Peyer's patch (tissue), 4 donors: ENCODE data around the gene FAM118A. TPM values are rescaled to one million over a fixed set of nuclear protein-coding genes. Genes with fewer than 3 reads are reported as not detected.
A peak's percentile ranks its signal among the peaks of the same experiment; 100 is the strongest.
"Not testable (repeated sequence)": the region's sequence is repeated elsewhere in the genome, so short reads cannot be mapped to it uniquely, and the experiment has no call there.

Source experiments
- DNase-seq, 3 donors: peaks; one replicate each; pipeline ENCODE4 v3.0.0-alpha.2; 2017 to 2019
- H3K27ac ChIP-seq, 4 donors: fragments of 200-600 bp; sonication (generic); one replicate each; pipeline ENCODE4 v1.5.1; 2016 to 2019
- H3K27me3 ChIP-seq, 2 donors: fragments of 200-600 bp; sonication (generic); one replicate each; pipeline ENCODE4 v1.5.1; 2019
- H3K36me3 ChIP-seq, 3 donors: fragments of 200-600 bp; sonication (generic); one replicate each; pipeline ENCODE4 v1.5.1; 2016 to 2019
- H3K4me1 ChIP-seq, 4 donors: fragments of 200-600 bp; sonication (generic); one replicate each; pipeline ENCODE4 v1.5.1; 2016 to 2019
- H3K4me3 ChIP-seq, 4 donors: fragments of 200-600 bp; sonication (generic); 1 replicate in 3 of 4; 2 replicates in 1 of 4; pipeline ENCODE4 v1.5.1; 2016 to 2019; ENCODE audit warnings: mild to moderate bottlenecking in 1 of 4
- H3K9me3 ChIP-seq, 4 donors: fragments of 200-600 bp; sonication (generic); one replicate each; pipeline ENCODE4 v1.5.1; 2016 to 2019; ENCODE audit warnings: mild to moderate bottlenecking in 1 of 4
- POLR2A ChIP-seq, 2 donors: fragments of 450-650 bp; IDR thresholded peaks; one replicate each; pipeline ENCODE4 v1.5.1; 2017; ENCODE audit warnings: antibody characterized with exemption in 2 of 2, mild to moderate bottlenecking in 2 of 2, moderate library complexity in 2 of 2
- total RNA-seq, 4 donors: library from RNA; depleted of rRNA; stranded (reverse); fragments of >200 nt; gene quantifications; one replicate each; pipeline ENCODE4 v1.1.0, GENCODE V29; 2016
- TF ChIP-seq, protein P1 (sequence below), 6 experiments: fragments of 450-650 bp in 4 of 6; fragments of 200-600 bp in 2 of 6; sonication (generic) in 1 of 6; IDR thresholded peaks; one replicate each; pipeline ENCODE4 v1.5.1; 2017 to 2019; ENCODE audit warnings: antibody characterized with exemption in 6 of 6, mild to moderate bottlenecking in 3 of 6, moderate library complexity in 1 of 6

Gene FAM118A
- total RNA-seq, 4 donors from 2014 or later, result 46.4 to 1,083 (median 189) TPM

DNA sequence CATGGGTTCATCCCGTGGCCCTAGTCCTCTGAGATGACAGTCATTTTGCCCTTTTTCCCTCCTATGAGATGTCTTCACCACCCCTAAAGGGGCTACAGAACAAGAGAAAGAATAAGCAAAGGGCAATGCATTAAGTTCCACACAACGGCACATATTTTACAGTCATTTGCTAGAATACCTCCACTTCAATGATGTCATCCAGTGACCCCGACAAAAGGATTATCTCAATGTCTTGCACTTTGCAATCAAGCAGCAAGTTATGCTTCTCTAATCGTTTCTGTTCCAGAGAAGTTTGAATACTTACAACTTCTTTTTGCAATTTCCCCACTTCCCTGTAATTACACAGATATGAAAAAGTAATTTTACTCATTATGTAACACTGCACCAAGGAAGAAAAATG is 49.9 kb downstream of the FAM118A start:
- Histone ChIP-seq H3K36me3 (no peaks in the 10 kb centered on the region), H3K9me3 (no peaks in the 10 kb centered on the region), H3K4me3 (no peak overlapping the region), H3K4me1 (no peaks in the 10 kb centered on the region), H3K27me3 (no peaks in the 10 kb centered on the region), H3K27ac (no peak overlapping the region)
- DNase-seq, result no peak
- no peak for TF ChIP-seq POLR2A (IDR thresholded peaks at IDR 0.05)
- TF ChIP-seq, protein P1, sequence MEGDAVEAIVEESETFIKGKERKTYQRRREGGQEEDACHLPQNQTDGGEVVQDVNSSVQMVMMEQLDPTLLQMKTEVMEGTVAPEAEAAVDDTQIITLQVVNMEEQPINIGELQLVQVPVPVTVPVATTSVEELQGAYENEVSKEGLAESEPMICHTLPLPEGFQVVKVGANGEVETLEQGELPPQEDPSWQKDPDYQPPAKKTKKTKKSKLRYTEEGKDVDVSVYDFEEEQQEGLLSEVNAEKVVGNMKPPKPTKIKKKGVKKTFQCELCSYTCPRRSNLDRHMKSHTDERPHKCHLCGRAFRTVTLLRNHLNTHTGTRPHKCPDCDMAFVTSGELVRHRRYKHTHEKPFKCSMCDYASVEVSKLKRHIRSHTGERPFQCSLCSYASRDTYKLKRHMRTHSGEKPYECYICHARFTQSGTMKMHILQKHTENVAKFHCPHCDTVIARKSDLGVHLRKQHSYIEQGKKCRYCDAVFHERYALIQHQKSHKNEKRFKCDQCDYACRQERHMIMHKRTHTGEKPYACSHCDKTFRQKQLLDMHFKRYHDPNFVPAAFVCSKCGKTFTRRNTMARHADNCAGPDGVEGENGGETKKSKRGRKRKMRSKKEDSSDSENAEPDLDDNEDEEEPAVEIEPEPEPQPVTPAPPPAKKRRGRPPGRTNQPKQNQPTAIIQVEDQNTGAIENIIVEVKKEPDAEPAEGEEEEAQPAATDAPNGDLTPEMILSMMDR (IDR thresholded peaks at IDR 0.05), result no peak

DNA sequence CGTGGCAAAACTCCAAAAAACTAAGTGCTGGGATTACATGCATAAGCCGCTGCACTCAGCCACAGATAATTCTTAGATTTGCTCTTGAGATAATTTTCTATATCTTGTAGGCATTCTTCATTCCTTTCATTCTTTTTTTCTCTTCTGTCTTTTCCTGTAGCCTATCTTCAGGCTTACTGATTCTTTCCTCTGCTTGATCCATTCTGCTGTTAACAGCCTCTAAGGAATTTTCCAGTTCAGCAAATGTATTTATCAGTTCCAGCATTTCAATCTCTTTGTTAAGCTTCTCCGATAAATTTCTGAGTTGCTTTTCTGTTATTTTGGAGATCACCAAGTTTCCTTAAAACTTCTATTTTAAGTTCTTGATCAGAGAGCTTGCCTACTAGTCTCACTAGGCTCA is 57.0 kb downstream of the FAM118A start:
- Histone ChIP-seq H3K4me3 (no peak overlapping the region), H3K27me3 (no peaks in the 10 kb centered on the region), H3K9me3 (peaks cover 0 to 11% (median 0%) of the 10 kb centered on the region in 4 donors), H3K4me1 (no peaks in the 10 kb centered on the region), H3K27ac (no peak overlapping the region), H3K36me3 (no peaks in the 10 kb centered on the region)
- DNase-seq, result no peak
- TF ChIP-seq, protein P1 (IDR thresholded peaks at IDR 0.05), result no peak
- TF ChIP-seq POLR2A (IDR thresholded peaks at IDR 0.05), result no peak

DNA sequence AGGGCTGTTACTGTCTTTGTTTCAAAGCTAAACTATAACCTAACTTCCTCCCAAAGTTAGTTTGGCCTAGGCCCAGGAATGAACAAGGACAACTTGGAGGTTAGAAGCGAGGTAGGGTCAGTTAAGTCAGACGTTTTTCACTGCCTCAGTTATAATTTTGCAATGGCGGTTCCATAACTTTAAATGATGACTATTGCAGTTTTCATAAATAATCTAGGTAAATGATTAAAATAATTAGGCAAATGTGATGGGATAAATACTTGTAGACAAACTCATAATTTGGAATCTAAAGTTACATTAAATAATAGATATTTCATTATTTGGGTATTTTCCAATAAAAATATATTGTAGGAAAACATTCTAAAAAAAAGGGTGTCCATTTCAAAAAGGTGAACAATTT is 63.9 kb downstream of the FAM118A start:
- H3K27me3 ChIP-seq, DNase-seq, H3K36me3 ChIP-seq, H3K4me3 ChIP-seq, H3K9me3 ChIP-seq, H3K27ac ChIP-seq, H3K4me1 ChIP-seq: not testable (repeated sequence)

DNA sequence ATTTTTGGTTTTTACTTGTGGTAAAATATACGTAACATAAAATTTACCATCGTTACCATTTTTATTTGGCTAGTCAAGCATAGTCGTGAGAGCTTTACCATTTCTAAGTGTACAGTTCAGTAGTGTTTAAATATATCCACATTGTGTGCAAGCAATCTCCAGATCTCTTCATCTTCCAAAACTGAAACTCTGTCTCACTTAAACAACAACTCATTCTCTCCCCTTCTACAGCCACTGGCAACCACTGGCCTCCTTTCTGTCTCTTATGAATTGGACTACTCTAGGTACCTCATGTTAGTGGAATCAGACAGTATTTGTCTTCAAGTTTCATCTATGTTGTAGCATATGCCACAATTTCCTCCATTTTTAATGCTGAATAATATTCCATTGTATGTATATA is 66.3 kb downstream of the FAM118A start:
- TF ChIP-seq, protein P1 (IDR thresholded peaks at IDR 0.05), result no peak
- no peak for TF ChIP-seq POLR2A (IDR thresholded peaks at IDR 0.05)
- Histone ChIP-seq H3K4me3 (no peak overlapping the region), H3K9me3 (no peaks in the 10 kb centered on the region), H3K36me3 (no peaks in the 10 kb centered on the region), H3K27ac (no peak overlapping the region), H3K4me1 (no peaks in the 10 kb centered on the region), H3K27me3 (no peaks in the 10 kb centered on the region)
- no peak for DNase-seq

DNA sequence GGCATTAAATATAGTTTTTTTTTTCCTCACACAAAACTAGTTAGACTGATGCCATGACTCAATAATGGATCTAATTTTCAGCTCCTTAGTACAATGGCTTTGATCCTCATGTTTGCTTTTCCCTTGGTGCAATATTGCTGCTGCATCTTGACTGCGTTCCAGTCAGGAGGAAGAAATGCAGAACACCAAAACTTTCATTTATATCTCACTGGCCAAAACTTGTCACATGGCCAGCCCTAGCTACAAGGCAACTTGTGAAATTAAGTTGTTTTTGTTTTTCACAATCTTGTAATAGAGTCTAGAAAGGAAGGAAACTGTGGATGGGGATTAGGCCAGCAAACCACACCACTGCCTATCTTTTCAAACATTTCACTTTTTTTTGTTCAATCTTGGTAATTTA is 67.0 kb downstream of the FAM118A start:
- Histone ChIP-seq H3K4me3 (no peak overlapping the region), H3K9me3 (no peaks in the 10 kb centered on the region), H3K36me3 (no peaks in the 10 kb centered on the region), H3K27ac (no peak overlapping the region), H3K27me3 (no peaks in the 10 kb centered on the region), H3K4me1 (no peaks in the 10 kb centered on the region)
- peak in 1 of 3 donors; percentile 55 for DNase-seq
- no peak for TF ChIP-seq POLR2A (IDR thresholded peaks at IDR 0.05)
- TF ChIP-seq, protein P1 (IDR thresholded peaks at IDR 0.05), result no peak

DNA sequence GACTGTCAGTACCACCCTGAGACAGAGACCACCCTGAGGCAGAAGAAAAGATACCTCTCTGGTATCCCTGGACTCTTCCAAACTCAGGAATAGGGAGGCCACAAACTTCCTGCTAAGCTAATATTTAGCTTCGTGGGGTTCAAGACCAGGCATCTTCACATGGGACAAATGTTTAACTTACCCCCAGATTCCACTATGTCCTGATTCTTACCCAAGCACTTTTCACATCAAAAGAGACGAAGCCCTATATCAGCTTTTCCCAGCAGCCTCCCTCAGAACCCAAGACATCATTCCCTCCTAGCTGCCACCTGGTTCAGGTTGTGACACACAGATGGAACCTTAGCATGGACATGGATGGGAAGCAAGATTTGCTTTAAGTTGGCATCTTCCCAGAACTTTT is 71.6 kb downstream of the FAM118A start:
- no peaks in the 10 kb centered on the region for H3K36me3 ChIP-seq
- no peak for DNase-seq
- H3K4me3 ChIP-seq, result no peak overlapping the region
- no peaks in the 10 kb centered on the region for H3K9me3 ChIP-seq
- H3K27me3 ChIP-seq, result no peaks in the 10 kb centered on the region
- no peaks in the 10 kb centered on the region for H3K4me1 ChIP-seq
- H3K27ac ChIP-seq, result no peak overlapping the region
- TF ChIP-seq, protein P1 (IDR thresholded peaks at IDR 0.05), result no peak
- no peak for TF ChIP-seq POLR2A (IDR thresholded peaks at IDR 0.05)
